Type B pancreatic cell (in vitro differentiated cells): ENCODE measurements around the gene IGFBP7. TPM values are rescaled to one million over a fixed set of nuclear protein-coding genes. Genes with fewer than 3 reads are reported as not detected.

ENCODE experiments used
- DNase-seq: peaks from one replicate; pipeline ENCODE4 v3.0.0; 2021; ENCODE audit warnings: mixed read lengths; ENCODE audit not compliant: unreplicated experiment; ENCODE audit errors: extremely low spot score
- H3K27ac Mint-ChIP-seq: 2 replicates; pipeline ENCODE4 v1.8.0; 2021; ENCODE audit warnings: mild to moderate bottlenecking, mixed read lengths
- H3K27me3 Mint-ChIP-seq: 2 replicates; pipeline ENCODE4 v1.8.0; 2021; ENCODE audit warnings: mixed read lengths
- H3K36me3 Mint-ChIP-seq: 2 replicates; pipeline ENCODE4 v1.8.0; 2021; ENCODE audit warnings: mixed read lengths
- H3K4me1 Mint-ChIP-seq: one replicate; pipeline ENCODE4 v1.8.0; 2021; ENCODE audit warnings: mixed read lengths; ENCODE audit not compliant: unreplicated experiment
- H3K4me3 Mint-ChIP-seq: 2 replicates; pipeline ENCODE4 v1.8.0; 2021; ENCODE audit warnings: mild to moderate bottlenecking, mixed read lengths
- H3K9me3 Mint-ChIP-seq: 2 replicates; pipeline ENCODE4 v1.8.0; 2021; ENCODE audit warnings: mixed read lengths
- total RNA-seq: library from RNA; stranded (reverse); gene quantifications from 2 replicates; pipeline ENCODE4 v1.2.1, GENCODE V29; 2021; ENCODE audit warnings: low replicate concordance
- TF ChIP-seq, protein P1 (sequence below): fragments of 200-600 bp; sonication (generic); conservative IDR thresholded peaks from 2 replicates; pipeline ENCODE4 v1.5.0; 2021; ENCODE audit warnings: antibody characterized with exemption, mild to moderate bottlenecking

Gene IGFBP7
- total RNA-seq, 1 donor from 2014 or later: 108 TPM

DNA sequence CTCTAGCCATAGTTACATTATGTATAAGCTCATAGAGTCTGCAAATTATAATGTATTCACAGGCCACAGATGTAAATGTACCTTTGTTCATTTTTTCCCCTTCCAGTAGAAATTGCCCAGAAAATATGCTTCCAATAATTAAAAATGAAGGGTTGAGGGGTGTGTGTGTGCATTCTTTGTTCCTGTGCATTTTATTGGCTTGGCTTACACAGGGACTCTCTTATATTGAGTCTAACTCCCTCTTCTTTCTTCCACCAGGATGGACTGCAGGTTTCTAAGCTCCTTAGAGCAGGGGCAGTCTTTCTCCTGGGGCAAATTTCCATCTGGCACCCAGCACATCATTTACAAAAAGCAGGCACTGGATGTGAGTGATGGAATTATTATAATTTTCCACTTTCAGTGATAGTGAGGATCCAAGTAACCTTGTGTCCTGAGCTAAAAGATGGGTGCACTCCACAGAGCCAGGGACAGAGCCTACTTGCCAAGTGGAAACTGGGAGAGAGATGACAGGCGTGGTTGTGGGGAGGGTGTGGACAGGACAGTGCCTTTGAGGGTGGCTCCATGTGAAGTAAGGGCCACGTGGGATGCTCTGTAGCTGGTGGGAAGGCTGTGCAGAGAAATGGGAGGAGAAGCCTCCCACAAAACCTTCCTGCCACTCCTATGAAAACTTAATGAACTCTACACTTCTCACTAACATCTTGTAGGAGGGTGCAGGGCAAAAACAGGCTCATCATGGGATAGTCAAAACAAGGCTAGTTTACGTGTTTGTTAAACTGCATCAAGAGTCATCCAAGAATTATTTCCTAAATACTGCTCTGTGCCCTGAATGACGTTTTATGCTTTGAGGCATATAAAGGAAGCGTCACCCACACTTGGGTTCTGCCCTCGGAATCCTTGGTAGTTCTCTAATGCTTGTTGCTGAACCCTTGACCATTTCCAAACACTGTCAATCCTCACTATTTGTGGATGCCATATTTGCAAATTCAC is 16.0 kb downstream of the IGFBP7 start:
- peak overlapping the region; percentile 45 for H3K27ac Mint-ChIP-seq
- H3K4me1 Mint-ChIP-seq: peaks cover 43% of the 10 kb centered on the region
- no peaks in the 10 kb centered on the region for H3K36me3 Mint-ChIP-seq
- TF ChIP-seq, protein P1, sequence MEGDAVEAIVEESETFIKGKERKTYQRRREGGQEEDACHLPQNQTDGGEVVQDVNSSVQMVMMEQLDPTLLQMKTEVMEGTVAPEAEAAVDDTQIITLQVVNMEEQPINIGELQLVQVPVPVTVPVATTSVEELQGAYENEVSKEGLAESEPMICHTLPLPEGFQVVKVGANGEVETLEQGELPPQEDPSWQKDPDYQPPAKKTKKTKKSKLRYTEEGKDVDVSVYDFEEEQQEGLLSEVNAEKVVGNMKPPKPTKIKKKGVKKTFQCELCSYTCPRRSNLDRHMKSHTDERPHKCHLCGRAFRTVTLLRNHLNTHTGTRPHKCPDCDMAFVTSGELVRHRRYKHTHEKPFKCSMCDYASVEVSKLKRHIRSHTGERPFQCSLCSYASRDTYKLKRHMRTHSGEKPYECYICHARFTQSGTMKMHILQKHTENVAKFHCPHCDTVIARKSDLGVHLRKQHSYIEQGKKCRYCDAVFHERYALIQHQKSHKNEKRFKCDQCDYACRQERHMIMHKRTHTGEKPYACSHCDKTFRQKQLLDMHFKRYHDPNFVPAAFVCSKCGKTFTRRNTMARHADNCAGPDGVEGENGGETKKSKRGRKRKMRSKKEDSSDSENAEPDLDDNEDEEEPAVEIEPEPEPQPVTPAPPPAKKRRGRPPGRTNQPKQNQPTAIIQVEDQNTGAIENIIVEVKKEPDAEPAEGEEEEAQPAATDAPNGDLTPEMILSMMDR: no peak
- no peak overlapping the region for H3K4me3 Mint-ChIP-seq
- no peaks in the 10 kb centered on the region for H3K27me3 Mint-ChIP-seq
- H3K9me3 Mint-ChIP-seq: no peaks in the 10 kb centered on the region
- no peak for DNase-seq

DNA sequence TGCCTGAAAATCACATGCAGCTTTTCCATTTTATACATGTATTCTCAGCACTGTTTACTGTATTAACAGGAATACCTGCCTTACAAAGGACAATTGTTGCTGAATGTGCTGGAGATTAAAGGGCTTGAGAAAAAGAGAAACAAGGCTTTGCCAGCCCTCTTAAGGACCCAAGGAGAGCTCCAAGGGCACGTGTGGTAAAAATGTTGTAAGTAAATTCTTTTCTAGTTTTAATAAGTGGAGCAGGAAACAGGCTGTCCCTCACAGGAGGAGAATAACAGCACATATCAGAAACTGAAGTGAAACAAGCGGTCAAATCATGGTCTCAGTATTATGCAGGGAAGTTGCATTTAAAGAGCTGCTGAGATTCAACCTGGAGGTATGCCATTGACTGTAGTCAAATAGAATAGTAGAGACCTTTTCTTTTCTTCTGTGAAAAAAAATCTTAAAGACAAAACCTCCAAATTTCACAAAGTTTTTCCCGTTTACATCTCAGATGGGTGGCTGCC is 18.5 kb downstream of the IGFBP7 start:
- Mint-ChIP-seq H3K9me3 (no peaks in the 10 kb centered on the region), H3K4me3 (no peak overlapping the region), H3K36me3 (no peaks in the 10 kb centered on the region), H3K27ac (peak overlapping the region; percentile 14), H3K4me1 (peaks cover 28% of the 10 kb centered on the region), H3K27me3 (no peaks in the 10 kb centered on the region)
- DNase-seq: no peak
- TF ChIP-seq, protein P1: no peak

DNA sequence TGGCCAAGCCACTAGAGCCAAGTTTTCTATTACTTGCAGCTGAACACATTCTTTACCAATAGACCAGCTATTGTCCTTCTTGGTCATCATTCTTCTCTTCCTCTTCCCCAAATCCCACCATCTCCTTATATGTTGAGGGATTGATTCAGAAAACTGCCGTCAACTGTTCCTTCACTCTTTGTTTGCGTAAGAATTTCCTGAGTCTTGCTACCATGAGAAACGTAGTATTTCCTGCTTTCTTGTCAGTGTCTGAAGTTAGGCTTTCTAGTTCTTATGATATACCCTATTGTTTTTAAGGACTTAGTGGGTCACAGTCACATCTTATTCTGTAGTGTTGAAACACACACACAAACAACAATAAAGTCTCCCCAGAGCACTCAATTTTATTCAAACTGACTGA is 20.1 kb downstream of the IGFBP7 start:
- no peaks in the 10 kb centered on the region for H3K36me3 Mint-ChIP-seq
- no peak overlapping the region for H3K4me3 Mint-ChIP-seq
- no peak overlapping the region for H3K27ac Mint-ChIP-seq
- H3K9me3 Mint-ChIP-seq: peaks cover 6% of the 10 kb centered on the region
- no peak for DNase-seq
- no peaks in the 10 kb centered on the region for H3K27me3 Mint-ChIP-seq
- H3K4me1 Mint-ChIP-seq: peaks cover 28% of the 10 kb centered on the region
- TF ChIP-seq, protein P1: no peak

DNA sequence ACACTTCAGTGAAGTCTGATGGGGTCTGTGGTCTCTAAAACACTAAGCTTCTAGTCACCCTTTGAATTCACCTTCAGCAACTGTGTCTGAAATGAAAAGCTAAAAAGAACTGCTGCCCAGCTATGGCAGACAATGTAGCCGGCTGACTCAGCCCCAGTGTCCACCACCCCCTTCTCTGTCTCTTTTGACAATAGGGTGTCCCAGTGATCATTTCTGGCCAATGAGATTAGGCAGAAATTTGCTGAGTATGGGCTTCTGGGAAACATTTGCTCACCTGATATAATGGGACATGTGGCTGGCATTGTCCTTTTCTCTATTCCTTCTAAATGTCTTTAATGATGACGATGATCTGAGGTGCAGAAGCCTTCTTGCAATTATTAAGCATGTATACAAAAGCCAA is 20.6 kb downstream of the IGFBP7 start:
- H3K27ac Mint-ChIP-seq: no peak overlapping the region
- peaks cover 24% of the 10 kb centered on the region for H3K4me1 Mint-ChIP-seq
- no peak for DNase-seq
- H3K4me3 Mint-ChIP-seq: no peak overlapping the region
- H3K9me3 Mint-ChIP-seq: peaks cover 6% of the 10 kb centered on the region
- no peaks in the 10 kb centered on the region for H3K36me3 Mint-ChIP-seq
- H3K27me3 Mint-ChIP-seq: no peaks in the 10 kb centered on the region
- TF ChIP-seq, protein P1: no peak

DNA sequence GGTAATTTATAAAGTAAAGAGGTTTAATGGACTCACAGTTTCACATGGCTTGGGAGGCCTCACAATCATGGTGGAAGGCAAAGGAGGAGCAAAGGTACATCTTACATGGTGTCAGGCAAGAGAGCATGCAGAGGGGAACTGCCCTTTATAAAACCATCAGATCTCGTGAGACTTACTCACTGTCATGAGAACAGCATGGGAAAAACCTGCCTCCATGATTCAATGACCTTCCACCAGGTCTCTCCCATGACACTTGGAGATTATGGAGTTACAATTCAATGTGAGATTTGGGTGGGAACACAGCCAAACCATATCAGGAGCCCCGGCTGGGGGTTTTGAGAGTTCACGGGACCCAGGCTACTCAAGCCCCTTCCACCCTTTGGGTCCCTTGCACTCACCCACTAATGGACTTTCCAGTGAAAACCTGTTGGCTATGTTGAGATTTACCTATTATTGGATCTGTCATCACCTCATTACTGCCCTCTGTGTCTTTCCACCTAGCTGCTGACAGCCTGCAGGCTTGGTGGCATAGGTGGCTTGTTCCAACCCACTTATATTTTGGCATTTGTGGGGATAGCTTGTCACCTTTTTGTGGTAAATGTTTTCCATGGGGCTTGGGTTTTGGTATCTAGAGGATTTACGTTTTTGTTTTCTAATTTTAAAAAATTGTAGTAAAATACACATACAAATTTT is 24.0 kb downstream of the IGFBP7 start:
- Mint-ChIP-seq H3K27me3 (no peaks in the 10 kb centered on the region), H3K9me3 (peaks cover 6% of the 10 kb centered on the region), H3K4me1 (peaks cover 12% of the 10 kb centered on the region), H3K4me3 (no peak overlapping the region), H3K27ac (no peak overlapping the region), H3K36me3 (no peaks in the 10 kb centered on the region)
- TF ChIP-seq, protein P1: no peak
- no peak for DNase-seq
